Fibroblast of lung (primary cell): ENCODE data around the gene COQ8B. TPM values are rescaled to one million over a fixed set of nuclear protein-coding genes. Genes with fewer than 3 reads are reported as not detected.

Experiments used
- DNase-seq, 2 donors: peaks; one replicate each; pipeline versions ENCODE4 v3.0.0 to v3.0.0-alpha.2; 2010; ENCODE audit warnings: low read depth in 2 of 2
- H2AFZ ChIP-seq: 2 replicates; pipeline ENCODE4 v1.5.1; 2012; ENCODE audit warnings: low read length, control low read depth, inconsistent platforms
- H3K27ac ChIP-seq: 2 replicates; pipeline ENCODE4 v1.5.1; 2011; ENCODE audit warnings: low read length, control low read depth; ENCODE audit not compliant: insufficient read depth
- H3K27me3 ChIP-seq: 2 replicates; pipeline ENCODE4 v1.5.1; 2011; ENCODE audit warnings: mild to moderate bottlenecking, low read length; ENCODE audit not compliant: control insufficient read depth, insufficient read depth
- H3K36me3 ChIP-seq: 2 replicates; pipeline ENCODE4 v1.5.1; 2011; ENCODE audit warnings: low read length; ENCODE audit not compliant: control insufficient read depth, insufficient read depth
- H3K4me1 ChIP-seq: 2 replicates; pipeline ENCODE4 v1.5.1; 2011; ENCODE audit warnings: low read length; ENCODE audit not compliant: control insufficient read depth, insufficient read depth; ENCODE audit errors: extremely low read depth
- H3K4me2 ChIP-seq: 2 replicates; pipeline ENCODE4 v1.5.1; 2011; ENCODE audit warnings: low read length, control low read depth; ENCODE audit not compliant: insufficient read depth; ENCODE audit errors: extremely low read depth
- H3K4me3 ChIP-seq, 4 experiments: fragments of 200-600 bp in 1 of 4; sonication (generic) in 1 of 4; replicated peaks in 1 of 4; 2 replicates each; pipeline ENCODE4 v1.5.1; 2011 to 2016; ENCODE audit warnings: low read length in 4 of 4, low read depth in 3 of 4, mild to moderate bottlenecking in 3 of 4, control low read depth in 2 of 4, inconsistent platforms in 1 of 4, mixed read lengths in 1 of 4; ENCODE audit not compliant: insufficient read depth in 1 of 4; ENCODE audit errors: control extremely low read depth in 1 of 4
- H3K79me2 ChIP-seq: 2 replicates; pipeline ENCODE4 v1.5.1; 2012; ENCODE audit warnings: mild to moderate bottlenecking, low read length, inconsistent platforms; ENCODE audit not compliant: control insufficient read depth, insufficient read depth
- H3K9ac ChIP-seq: 2 replicates; pipeline ENCODE4 v1.5.1; 2011; ENCODE audit warnings: mild to moderate bottlenecking, low read length, control low read depth; ENCODE audit not compliant: insufficient read depth
- H3K9me3 ChIP-seq: 2 replicates; pipeline ENCODE4 v1.5.1; 2012; ENCODE audit warnings: low read depth, low read length; ENCODE audit not compliant: control insufficient read depth, insufficient read depth
- H4K20me1 ChIP-seq: 2 replicates; pipeline ENCODE4 v1.5.1; 2011; ENCODE audit warnings: low read length; ENCODE audit not compliant: control insufficient read depth, insufficient read depth; ENCODE audit errors: extremely low read depth
- CTCF ChIP-seq, 2 donors: IDR thresholded peaks in 1 of 2; conservative IDR thresholded peaks in 1 of 2; 1 replicate in 1 of 2; 2 replicates in 1 of 2; pipeline ENCODE4 v1.5.1; 2011 to 2012; ENCODE audit warnings: low read length in 2 of 2, control low read depth in 1 of 2, inconsistent platforms in 1 of 2, low read depth in 1 of 2, mild to moderate bottlenecking in 1 of 2
- EZH2 ChIP-seq: IDR thresholded peaks from 2 replicates; pipeline ENCODE4 v1.5.1; 2012; ENCODE audit warnings: low read length, control low read depth, mild to moderate bottlenecking; ENCODE audit errors: missing control alignments
- polyA plus RNA-seq, 2 donors: library from polyadenylated mRNA; depleted of rRNA in 1 of 2; stranded (reverse) in 1 of 2; unstranded in 1 of 2; fragments of >200 nt; gene quantifications; 2 replicates each; pipeline ENCODE4 v1.2.1, GENCODE V29; 2011 to 2012; ENCODE audit warnings: missing spikeins in 1 of 2
- total RNA-seq: library from RNA; depleted of rRNA; stranded (reverse); fragments of >200 nt; gene quantifications from 2 replicates; pipeline ENCODE4 v1.2.1, GENCODE V29; 2014

COQ8B gene
- total and polyA plus RNA-seq, 2 donors (not counting 1 experiment from before 2014, with no cell fraction given) = 13.7 to 43.4 TPM

GRCh38 chr19:40671404-40671803 is 45.3 kb downstream of the COQ8B start:
- DNase-seq = no peak
- no peak overlapping the region for H3K9ac ChIP-seq
- H3K9me3 ChIP-seq = no peaks in the 10 kb centered on the region
- no peaks in the 10 kb centered on the region for H3K27me3 ChIP-seq
- no peak overlapping the region for H3K27ac ChIP-seq
- H4K20me1 ChIP-seq = no peaks in the 10 kb centered on the region
- no peak overlapping the region for H3K4me3 ChIP-seq
- H3K4me1 ChIP-seq = peaks cover under 1% of the 10 kb centered on the region
- peaks cover 67% of the 10 kb centered on the region for H3K36me3 ChIP-seq
- no peak overlapping the region for H2AFZ ChIP-seq
- no peaks in the 10 kb centered on the region for H3K79me2 ChIP-seq
- H3K4me2 ChIP-seq = no peak overlapping the region
- TF ChIP-seq EZH2 = no peak

DNA sequence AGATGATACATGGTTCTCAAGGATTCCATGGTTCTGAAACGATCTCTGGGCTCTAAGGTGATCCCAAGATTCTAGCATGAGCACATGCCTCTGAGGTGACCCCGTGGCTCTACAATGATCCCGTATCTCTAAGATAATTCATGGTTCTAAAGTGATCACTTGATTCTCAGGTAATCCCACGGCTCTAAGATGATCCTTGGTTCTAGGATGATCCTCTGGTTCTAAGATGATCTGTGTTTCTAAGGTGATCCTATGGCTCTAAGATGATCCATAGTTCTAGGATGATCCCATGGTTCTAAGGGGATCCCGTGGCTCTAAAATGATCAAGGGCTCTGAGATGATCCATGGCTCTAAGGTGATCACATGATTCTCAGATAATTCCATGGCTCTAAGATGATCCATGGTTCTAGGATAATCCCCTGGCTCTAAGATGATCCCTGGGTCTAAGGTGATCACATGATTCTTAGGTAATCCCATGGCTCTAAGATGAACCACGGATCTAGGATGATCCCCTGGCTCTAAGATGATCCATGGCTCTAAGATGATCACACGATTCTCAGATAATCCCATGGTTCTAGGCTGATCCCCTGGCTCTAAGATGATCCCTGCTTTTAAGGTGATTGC is 47.6 kb downstream of the COQ8B start:
- H3K79me2 ChIP-seq = no peaks in the 10 kb centered on the region
- H2AFZ ChIP-seq = no peak overlapping the region
- no peak overlapping the region for H3K4me2 ChIP-seq
- no peak for DNase-seq
- H3K9me3 ChIP-seq = no peaks in the 10 kb centered on the region
- no peak overlapping the region for H3K4me3 ChIP-seq
- H3K27me3 ChIP-seq = no peaks in the 10 kb centered on the region
- no peaks in the 10 kb centered on the region for H4K20me1 ChIP-seq
- no peak overlapping the region for H3K27ac ChIP-seq
- H3K4me1 ChIP-seq = peaks cover 2% of the 10 kb centered on the region
- peaks cover 59% of the 10 kb centered on the region for H3K36me3 ChIP-seq
- H3K9ac ChIP-seq = no peak overlapping the region
- TF ChIP-seq CTCF (conservative IDR thresholded peaks at IDR 0.05 in 1 of 2, IDR thresholded peaks at IDR 0.05 in 1 of 2; ENCODE audit: low read depth in 1 of 2, low read length in 2 of 2) = no peak
- TF ChIP-seq EZH2 = no peak

- Histone ChIP-seq H3K9ac (no peak overlapping the region), H2AFZ (no peak overlapping the region), H3K27ac (no peak overlapping the region), H3K27me3 (no peaks in the 10 kb centered on the region), H3K4me1 (peaks cover 7% of the 10 kb centered on the region), H3K4me2 (no peak overlapping the region), H3K79me2 (no peaks in the 10 kb centered on the region), H3K36me3 (peaks cover 50% of the 10 kb centered on the region), H3K4me3 (no peak overlapping the region), H4K20me1 (no peaks in the 10 kb centered on the region), H3K9me3 (no peaks in the 10 kb centered on the region)
- no peak for TF ChIP-seq EZH2
- TF ChIP-seq CTCF (conservative IDR thresholded peaks at IDR 0.05 in 1 of 2, IDR thresholded peaks at IDR 0.05 in 1 of 2; ENCODE audit: low read depth in 1 of 2, low read length in 2 of 2) = no peak
- no peak for DNase-seq
Observed at GRCh38 chr19:40667602-40668001, 49.1 kb downstream of the COQ8B start.
